ENCODE measurements around the gene SLC9C2.
"Not testable (repeated sequence)": the region's sequence is repeated elsewhere in the genome, so short reads cannot be mapped to it uniquely, and the experiment has no call there.

The SLC9C2 gene

DNA sequence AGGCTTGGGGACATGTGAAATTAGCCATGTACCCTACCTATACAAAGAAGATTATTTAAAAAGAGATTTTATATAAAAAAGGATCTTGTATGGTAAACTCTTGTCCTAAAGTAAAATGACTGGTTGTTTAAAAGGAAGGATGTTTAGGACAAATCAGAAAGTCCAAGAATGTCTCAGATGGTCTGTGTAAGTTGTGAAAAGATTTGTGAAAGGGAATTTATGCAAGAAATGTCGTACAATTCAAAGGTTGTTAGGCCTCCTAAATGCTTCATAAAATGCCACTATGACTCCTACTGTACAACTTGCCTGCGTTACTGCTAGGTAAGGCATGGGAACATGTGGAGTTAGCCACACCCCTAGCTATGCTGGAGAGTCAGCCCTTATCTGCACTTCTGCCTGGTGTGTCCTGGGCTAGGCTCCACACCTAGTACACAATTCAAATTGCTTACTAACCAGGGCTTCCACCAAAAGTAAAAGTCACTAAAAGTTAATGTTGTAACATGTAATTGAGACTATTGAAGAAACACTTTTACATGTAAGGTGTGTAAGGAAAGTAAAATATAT, 106.0 kb downstream of the SLC9C2 start:
- Histone ChIP-seq H3K4me3 (ENCODE audit: low read depth in 1 of 2, low read length in 1 of 2) (no peak overlapping the region), H3K9me3 (no peaks in the 10 kb centered on the region), H3K4me1 (ENCODE audit: control insufficient read depth in 1 of 2, insufficient read depth in 1 of 2, low read depth in 1 of 2, low read length in 1 of 2) (no peaks in the 10 kb centered on the region), H3K27me3 (no peaks in the 10 kb centered on the region), H3K27ac (no peak overlapping the region), H3K36me3 (no peaks in the 10 kb centered on the region)
- TF ChIP-seq, protein P1, sequence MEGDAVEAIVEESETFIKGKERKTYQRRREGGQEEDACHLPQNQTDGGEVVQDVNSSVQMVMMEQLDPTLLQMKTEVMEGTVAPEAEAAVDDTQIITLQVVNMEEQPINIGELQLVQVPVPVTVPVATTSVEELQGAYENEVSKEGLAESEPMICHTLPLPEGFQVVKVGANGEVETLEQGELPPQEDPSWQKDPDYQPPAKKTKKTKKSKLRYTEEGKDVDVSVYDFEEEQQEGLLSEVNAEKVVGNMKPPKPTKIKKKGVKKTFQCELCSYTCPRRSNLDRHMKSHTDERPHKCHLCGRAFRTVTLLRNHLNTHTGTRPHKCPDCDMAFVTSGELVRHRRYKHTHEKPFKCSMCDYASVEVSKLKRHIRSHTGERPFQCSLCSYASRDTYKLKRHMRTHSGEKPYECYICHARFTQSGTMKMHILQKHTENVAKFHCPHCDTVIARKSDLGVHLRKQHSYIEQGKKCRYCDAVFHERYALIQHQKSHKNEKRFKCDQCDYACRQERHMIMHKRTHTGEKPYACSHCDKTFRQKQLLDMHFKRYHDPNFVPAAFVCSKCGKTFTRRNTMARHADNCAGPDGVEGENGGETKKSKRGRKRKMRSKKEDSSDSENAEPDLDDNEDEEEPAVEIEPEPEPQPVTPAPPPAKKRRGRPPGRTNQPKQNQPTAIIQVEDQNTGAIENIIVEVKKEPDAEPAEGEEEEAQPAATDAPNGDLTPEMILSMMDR (IDR thresholded peaks at IDR 0.05) = no peak

- H3K27ac ChIP-seq = no peak overlapping the region
- no peaks in the 10 kb centered on the region for H3K4me1 ChIP-seq (ENCODE audit: control insufficient read depth in 1 of 2, insufficient read depth in 1 of 2, low read depth in 1 of 2, low read length in 1 of 2)
- no peak overlapping the region for H3K4me3 ChIP-seq (ENCODE audit: low read depth in 1 of 2, low read length in 1 of 2)
- H3K9me3 ChIP-seq = no peaks in the 10 kb centered on the region
- no peaks in the 10 kb centered on the region for H3K36me3 ChIP-seq
- H3K27me3 ChIP-seq = no peaks in the 10 kb centered on the region
- TF ChIP-seq, protein P1 (IDR thresholded peaks at IDR 0.05) = no peak
Measured at GRCh38 chr1:173495609-173496267, 107.1 kb downstream of the SLC9C2 start.

DNA sequence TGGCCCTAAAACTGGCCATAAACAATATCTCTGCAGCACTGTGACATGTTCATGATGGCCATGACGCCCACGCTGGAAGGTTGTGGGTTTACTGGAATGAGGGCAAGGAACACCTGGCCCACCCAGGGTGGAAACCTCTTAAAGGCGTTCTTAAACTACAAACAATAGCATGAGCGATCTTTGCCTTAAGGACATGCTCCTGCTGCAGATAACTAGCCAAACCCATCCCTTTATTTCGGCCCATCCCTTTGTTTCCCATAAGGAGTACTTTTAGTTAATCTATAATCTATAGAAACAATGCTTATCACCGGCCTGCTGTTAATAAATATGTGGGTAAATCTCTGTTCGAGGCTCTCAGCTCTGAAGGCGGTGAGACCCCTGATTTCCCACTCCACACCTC, 109.7 kb downstream of the SLC9C2 start:
- H3K9me3 ChIP-seq; H3K4me1 ChIP-seq (ENCODE audit: control insufficient read depth in 1 of 2, insufficient read depth in 1 of 2, low read depth in 1 of 2, low read length in 1 of 2); H3K27me3 ChIP-seq; H3K27ac ChIP-seq; H3K4me3 ChIP-seq (ENCODE audit: low read depth in 1 of 2, low read length in 1 of 2): not testable (repeated sequence)
- peaks cover 12% of the 10 kb centered on the region for H3K36me3 ChIP-seq

DNA sequence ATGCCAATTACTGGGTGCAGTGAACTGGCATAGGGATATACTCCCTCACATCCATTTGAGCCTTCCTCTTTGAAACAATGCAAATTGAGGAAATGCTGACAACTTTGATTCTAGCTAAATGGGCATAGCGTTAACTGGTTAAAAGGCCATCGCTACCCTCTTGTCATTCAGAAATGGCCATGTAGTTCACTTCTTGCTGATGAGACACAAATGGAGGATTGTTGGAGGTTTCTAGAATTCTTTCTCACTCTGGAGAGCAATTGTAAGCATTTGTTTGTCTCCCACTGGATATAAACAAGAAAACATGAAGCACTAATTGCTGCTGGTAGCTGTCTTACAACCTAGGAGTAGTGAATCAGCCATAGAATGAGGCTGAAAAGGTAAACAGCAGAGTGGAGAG, 111.4 kb downstream of the SLC9C2 start:
- Histone ChIP-seq H3K9me3 (no peaks in the 10 kb centered on the region), H3K27me3 (no peaks in the 10 kb centered on the region), H3K27ac (no peak overlapping the region), H3K36me3 (peaks cover 28% of the 10 kb centered on the region), H3K4me3 (ENCODE audit: low read depth in 1 of 2, low read length in 1 of 2) (no peak overlapping the region), H3K4me1 (ENCODE audit: control insufficient read depth in 1 of 2, insufficient read depth in 1 of 2, low read depth in 1 of 2, low read length in 1 of 2) (no peaks in the 10 kb centered on the region)
- TF ChIP-seq, protein P1 (IDR thresholded peaks at IDR 0.05) = no peak

- Histone ChIP-seq H3K9me3 (no peaks in the 10 kb centered on the region), H3K27me3 (no peaks in the 10 kb centered on the region), H3K36me3 (peaks cover 44% of the 10 kb centered on the region), H3K27ac (no peak overlapping the region), H3K4me1 (ENCODE audit: control insufficient read depth in 1 of 2, insufficient read depth in 1 of 2, low read depth in 1 of 2, low read length in 1 of 2) (no peaks in the 10 kb centered on the region), H3K4me3 (ENCODE audit: low read depth in 1 of 2, low read length in 1 of 2) (no peak overlapping the region)
- TF ChIP-seq, protein P1 (IDR thresholded peaks at IDR 0.05) = no peak
Measured at GRCh38 chr1:173489929-173490328, 112.9 kb downstream of the SLC9C2 start.

DNA sequence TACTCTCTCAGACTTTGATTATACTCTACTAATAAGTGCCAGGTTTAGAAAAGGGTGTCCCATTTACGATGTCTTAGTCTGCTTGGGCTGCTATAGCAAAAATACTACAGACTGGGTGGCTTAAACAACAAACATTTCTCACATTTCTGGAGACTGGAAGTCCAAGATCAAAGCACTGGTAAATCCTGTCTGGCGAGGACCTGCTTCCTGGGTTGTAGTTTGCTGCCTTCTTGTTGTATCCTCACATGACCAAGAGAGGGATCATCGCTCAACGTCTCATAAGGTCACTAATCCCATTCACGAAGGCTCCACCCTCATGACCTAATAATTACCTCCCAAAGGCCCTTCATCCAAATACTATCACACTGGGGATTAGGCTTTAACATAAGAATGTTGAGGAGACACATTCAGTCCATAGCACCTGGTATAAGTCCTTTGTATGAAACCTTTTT, 113.7 kb downstream of the SLC9C2 start:
- no peaks in the 10 kb centered on the region for H3K4me1 ChIP-seq (ENCODE audit: control insufficient read depth in 1 of 2, insufficient read depth in 1 of 2, low read depth in 1 of 2, low read length in 1 of 2)
- H3K4me3 ChIP-seq (ENCODE audit: low read depth in 1 of 2, low read length in 1 of 2) = no peak overlapping the region
- no peaks in the 10 kb centered on the region for H3K27me3 ChIP-seq
- peaks cover 49% of the 10 kb centered on the region for H3K36me3 ChIP-seq
- TF ChIP-seq, protein P1 (IDR thresholded peaks at IDR 0.05) = no peak
- H3K9me3 ChIP-seq = no peaks in the 10 kb centered on the region
- H3K27ac ChIP-seq = no peak overlapping the region
